ENCODE measurements around the gene C1orf210.

GRCh38 chr1:43316738-43317520, 31.5 kb upstream of the C1orf210 start:
- TF ChIP-seq CTCF (IDR thresholded peaks at IDR 0.05), result no peak
- TF ChIP-seq EHMT2 (IDR thresholded peaks at IDR 0.05; ENCODE audit: low read depth), result no peak
- TF ChIP-seq USF2 (IDR thresholded peaks at IDR 0.05), result no peak
- no peak for TF ChIP-seq POLR2A (IDR thresholded peaks at IDR 0.05; ENCODE audit: low read length)
- no peak for TF ChIP-seq HEYL (CRISPR knock-in tag; IDR thresholded peaks at IDR 0.05)
- TF ChIP-seq EP300 (IDR thresholded peaks at IDR 0.05), result no peak
- TF ChIP-seq RAD21 (conservative IDR thresholded peaks at IDR 0.05 in 1 of 2, IDR thresholded peaks at IDR 0.05 in 1 of 2), result no peak
